PC-9 (cell line): ENCODE data around the gene SSBP2. TPM values are rescaled to one million over a fixed set of nuclear protein-coding genes. Genes with fewer than 3 reads are reported as not detected.

Source experiments
- BruUV-seq: library from RNA; stranded (reverse); fragments of 400-500 nt; replicated peaks from 2 replicates; lab custom pipeline; 2021; lab: Mats Ljungman, UMichigan
- CTCF ChIA-PET: fragments of 300-600 bp; sonication (Branson Sonifier 250); formaldehyde crosslinking; loops from one replicate; lab custom pipeline; 2022; ENCODE audit warnings: antibody characterized with exemption; lab: Charles Lee
- POLR2A ChIA-PET: fragments of 300-600 bp; sonication (Branson Sonifier 250); formaldehyde crosslinking; loops from one replicate; lab custom pipeline; 2022; ENCODE audit warnings: antibody characterized with exemption; ENCODE audit not compliant: unreplicated experiment; lab: Charles Lee
- DNase-seq, 2 experiments: peaks; one replicate each; pipeline versions ENCODE4 v3.0.0 to v3.0.0-alpha.2; 2015 to 2022; ENCODE audit warnings: mixed read lengths in 1 of 2
- H2AFZ ChIP-seq: fragments of 200-600 bp; sonication (generic); 2 replicates; pipeline ENCODE4 v1.8.1; 2017; ENCODE audit warnings: antibody characterized with exemption
- H3F3A ChIP-seq: fragments of 200-600 bp; sonication (generic); 2 replicates; pipeline ENCODE4 v1.8.1; 2017; ENCODE audit warnings: antibody characterized with exemption, mild to moderate bottlenecking, low read depth; ENCODE audit not compliant: insufficient read depth
- H3K27ac ChIP-seq: fragments of 200-600 bp; sonication (generic); 2 replicates; pipeline ENCODE4 v1.6.1; 2016; ENCODE audit warnings: mixed run types
- H3K27me3 ChIP-seq: fragments of 200-600 bp; sonication (generic); 2 replicates; pipeline ENCODE4 v1.6.1; 2016; ENCODE audit warnings: low read depth, mixed run types; ENCODE audit not compliant: insufficient read depth
- H3K36me3 ChIP-seq: fragments of 200-600 bp; sonication (generic); 2 replicates; pipeline ENCODE4 v1.6.1; 2016; ENCODE audit warnings: low read depth, mixed run types
- H3K4me1 ChIP-seq: fragments of 200-600 bp; sonication (generic); replicated peaks from 2 replicates; pipeline ENCODE4 v1.6.1; 2016; ENCODE audit warnings: mixed run types; ENCODE audit not compliant: insufficient read depth
- H3K4me2 ChIP-seq: fragments of 200-600 bp; sonication (generic); 2 replicates; pipeline ENCODE4 v1.6.1; 2017; ENCODE audit warnings: mixed run types
- H3K4me3 ChIP-seq: fragments of 200-600 bp; sonication (generic); 2 replicates; pipeline ENCODE4 v1.6.1; 2016; ENCODE audit warnings: mixed run types
- H3K79me2 ChIP-seq: fragments of 200-600 bp; sonication (generic); 2 replicates; pipeline ENCODE4 v1.6.1; 2017; ENCODE audit warnings: low read depth, mixed run types
- H3K9me2 ChIP-seq: fragments of 200-600 bp; sonication (generic); 2 replicates; pipeline ENCODE4 v1.8.1; 2017; ENCODE audit warnings: mild to moderate bottlenecking; ENCODE audit not compliant: insufficient read depth
- H3K9me3 ChIP-seq: fragments of 200-600 bp; sonication (generic); 2 replicates; pipeline ENCODE4 v1.8.1; 2016; ENCODE audit warnings: low read depth; ENCODE audit not compliant: insufficient read depth
- H4K20me1 ChIP-seq: fragments of 200-600 bp; sonication (generic); 2 replicates; pipeline ENCODE4 v1.8.1; 2017; ENCODE audit not compliant: insufficient read depth
- EZH2 ChIP-seq: fragments of 200-600 bp; sonication (generic); IDR thresholded peaks from 2 replicates; pipeline ENCODE4 v1.8.0; 2017; ENCODE audit warnings: antibody characterized with exemption, low read depth
- intact Hi-C: fragments of 100-400 bp; cut with micrococcal nuclease; formaldehyde crosslinking; loops from one replicate; pipeline ENCODE4 v1.10.0; 2022; ENCODE audit not compliant: unreplicated experiment
- total RNA-seq: library from RNA; stranded (reverse); gene quantifications from 2 replicates; pipeline ENCODE4 v1.2.3, GENCODE V29; 2021
- TF ChIP-seq, protein P1 (sequence below): fragments of 200-600 bp; sonication (generic); conservative IDR thresholded peaks from 2 replicates; pipeline ENCODE4 v1.6.1; 2017; ENCODE audit warnings: mixed run types, antibody characterized with exemption, mild to moderate bottlenecking, moderate library complexity

The SSBP2 gene
- total RNA-seq, 1 experiment from 2014 or later, result 6.4 TPM

DNA sequence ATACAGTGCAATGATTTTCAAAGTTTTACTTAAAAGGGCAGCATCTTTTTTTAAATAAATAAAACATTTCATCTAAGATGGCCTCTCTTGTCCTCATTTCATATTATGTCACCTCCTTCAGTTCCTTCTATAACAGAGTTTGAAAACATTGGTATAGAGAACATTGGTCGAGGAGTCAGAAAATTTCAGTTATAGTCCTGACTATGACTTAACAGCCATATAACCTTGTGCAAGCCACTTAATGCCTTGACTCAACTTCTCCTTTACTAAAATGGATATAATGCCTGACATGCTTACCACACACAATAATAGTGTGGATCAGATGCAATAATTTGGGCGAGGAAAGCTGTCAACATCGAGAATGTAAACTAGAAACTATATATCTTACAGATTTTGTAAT is 22.6 kb downstream of the SSBP2 start:
- TF ChIP-seq, protein P1, sequence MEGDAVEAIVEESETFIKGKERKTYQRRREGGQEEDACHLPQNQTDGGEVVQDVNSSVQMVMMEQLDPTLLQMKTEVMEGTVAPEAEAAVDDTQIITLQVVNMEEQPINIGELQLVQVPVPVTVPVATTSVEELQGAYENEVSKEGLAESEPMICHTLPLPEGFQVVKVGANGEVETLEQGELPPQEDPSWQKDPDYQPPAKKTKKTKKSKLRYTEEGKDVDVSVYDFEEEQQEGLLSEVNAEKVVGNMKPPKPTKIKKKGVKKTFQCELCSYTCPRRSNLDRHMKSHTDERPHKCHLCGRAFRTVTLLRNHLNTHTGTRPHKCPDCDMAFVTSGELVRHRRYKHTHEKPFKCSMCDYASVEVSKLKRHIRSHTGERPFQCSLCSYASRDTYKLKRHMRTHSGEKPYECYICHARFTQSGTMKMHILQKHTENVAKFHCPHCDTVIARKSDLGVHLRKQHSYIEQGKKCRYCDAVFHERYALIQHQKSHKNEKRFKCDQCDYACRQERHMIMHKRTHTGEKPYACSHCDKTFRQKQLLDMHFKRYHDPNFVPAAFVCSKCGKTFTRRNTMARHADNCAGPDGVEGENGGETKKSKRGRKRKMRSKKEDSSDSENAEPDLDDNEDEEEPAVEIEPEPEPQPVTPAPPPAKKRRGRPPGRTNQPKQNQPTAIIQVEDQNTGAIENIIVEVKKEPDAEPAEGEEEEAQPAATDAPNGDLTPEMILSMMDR, result no peak
- TF ChIP-seq EZH2, result no peak
- H3K27me3 ChIP-seq, result no peaks in the 10 kb centered on the region
- no peaks in the 10 kb centered on the region for H4K20me1 ChIP-seq
- POLR2A ChIA-PET, result no interaction called here
- no peaks in the 10 kb centered on the region for H3F3A ChIP-seq
- H3K4me3 ChIP-seq, result no peak overlapping the region
- intact Hi-C loops, result no loop called here
- CTCF ChIA-PET, result no interaction called here
- DNase-seq, result no peak
- no peaks in the 10 kb centered on the region for H3K79me2 ChIP-seq
- no peaks in the 10 kb centered on the region for H3K4me1 ChIP-seq
- H3K9me2 ChIP-seq, result no peaks in the 10 kb centered on the region
- H3K4me2 ChIP-seq, result no peak overlapping the region
- no peak overlapping the region for H2AFZ ChIP-seq
- H3K9me3 ChIP-seq, result no peaks in the 10 kb centered on the region
- no peak overlapping the region for H3K27ac ChIP-seq
- no peaks in the 10 kb centered on the region for H3K36me3 ChIP-seq
- BruUV-seq, result no TSS peak

DNA sequence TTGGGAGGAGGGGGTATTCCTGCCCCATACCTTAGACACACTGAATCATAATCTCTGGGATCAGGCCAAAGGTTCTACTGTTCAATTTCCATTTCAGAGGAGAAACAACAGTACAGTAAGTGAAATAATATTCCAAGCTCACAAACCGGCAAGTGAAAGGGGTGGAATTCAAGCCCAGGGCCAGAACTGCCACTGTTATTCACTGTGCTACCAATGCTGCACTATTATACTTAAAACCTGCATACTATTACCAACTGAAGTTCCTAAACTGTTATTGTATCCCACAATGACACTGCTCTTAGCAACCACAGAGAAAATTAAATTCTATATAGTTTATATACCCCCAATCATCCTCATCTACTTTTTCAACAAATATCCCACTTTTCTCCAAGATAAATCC is 24.6 kb downstream of the SSBP2 start:
- Histone ChIP-seq H4K20me1 (no peaks in the 10 kb centered on the region), H3K9me2 (no peaks in the 10 kb centered on the region), H3K4me3 (no peak overlapping the region), H3K27me3 (no peaks in the 10 kb centered on the region), H3K4me1 (no peaks in the 10 kb centered on the region), H3K79me2 (no peaks in the 10 kb centered on the region), H3K27ac (no peak overlapping the region), H3K36me3 (no peaks in the 10 kb centered on the region), H3K9me3 (no peaks in the 10 kb centered on the region), H3F3A (no peaks in the 10 kb centered on the region), H2AFZ (no peak overlapping the region), H3K4me2 (no peak overlapping the region)
- intact Hi-C loops, result no loop called here
- ChIA-PET POLR2A (no interaction called here), CTCF (no interaction called here)
- no TSS peak for BruUV-seq
- DNase-seq, result no peak
- no peak for TF ChIP-seq EZH2
- TF ChIP-seq, protein P1, result no peak

DNA sequence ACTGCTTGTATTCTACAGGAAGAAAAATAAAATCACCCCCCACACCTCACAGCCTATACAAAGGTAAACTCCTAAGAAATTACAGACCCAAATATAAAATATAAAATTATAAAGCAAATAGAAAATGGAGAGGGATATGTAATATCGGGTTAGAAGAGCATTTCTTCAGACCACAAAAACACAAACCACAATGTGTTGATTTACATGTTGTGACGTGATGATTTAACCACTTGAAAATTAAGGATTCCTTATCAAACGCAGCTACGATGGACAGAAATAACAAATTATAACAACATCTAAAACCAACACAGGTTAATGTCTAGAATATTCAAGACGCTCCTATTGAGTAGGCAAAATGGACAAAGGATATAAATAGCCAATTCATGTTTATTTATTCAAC is 26.3 kb downstream of the SSBP2 start:
- DNase-seq, result no peak
- no peaks in the 10 kb centered on the region for H3K9me2 ChIP-seq
- ChIA-PET POLR2A (no interaction called here), CTCF (no interaction called here)
- H3K79me2 ChIP-seq, result no peaks in the 10 kb centered on the region
- H3K36me3 ChIP-seq, result no peaks in the 10 kb centered on the region
- H3K27ac ChIP-seq, result no peak overlapping the region
- no peaks in the 10 kb centered on the region for H3K27me3 ChIP-seq
- H2AFZ ChIP-seq, result no peak overlapping the region
- H4K20me1 ChIP-seq, result no peaks in the 10 kb centered on the region
- intact Hi-C loops, result no loop called here
- TF ChIP-seq EZH2, result no peak
- TF ChIP-seq, protein P1, result no peak
- H3K4me2 ChIP-seq, result no peak overlapping the region
- no peaks in the 10 kb centered on the region for H3K9me3 ChIP-seq
- no peaks in the 10 kb centered on the region for H3K4me1 ChIP-seq
- no peak overlapping the region for H3K4me3 ChIP-seq
- H3F3A ChIP-seq, result no peaks in the 10 kb centered on the region
- no TSS peak for BruUV-seq
